Hepatocyte (in vitro differentiated cells): ENCODE results near the gene ELMO2.

ENCODE experiments used
- EZH2 ChIP-seq: fragments of 200-600 bp; sonication (generic); IDR thresholded peaks from 2 replicates; pipeline ENCODE4 v1.6.1; 2016; ENCODE audit warnings: antibody characterized with exemption, mild to moderate bottlenecking, borderline replicate concordance
- EZH2phosphoT487 ChIP-seq: fragments of 200-600 bp; sonication (generic); IDR thresholded peaks from one replicate; pipeline ENCODE4 v1.6.1; 2018; ENCODE audit warnings: antibody characterized with exemption, mild to moderate bottlenecking, low read depth, moderate library complexity; ENCODE audit not compliant: unreplicated experiment, severe bottlenecking
- TF ChIP-seq, protein P1 (sequence below): fragments of 200-600 bp; sonication (generic); IDR thresholded peaks from 2 replicates; pipeline ENCODE4 v1.5.1; 2016; ENCODE audit warnings: antibody characterized with exemption, mild to moderate bottlenecking; ENCODE audit not compliant: poor library complexity

DNA sequence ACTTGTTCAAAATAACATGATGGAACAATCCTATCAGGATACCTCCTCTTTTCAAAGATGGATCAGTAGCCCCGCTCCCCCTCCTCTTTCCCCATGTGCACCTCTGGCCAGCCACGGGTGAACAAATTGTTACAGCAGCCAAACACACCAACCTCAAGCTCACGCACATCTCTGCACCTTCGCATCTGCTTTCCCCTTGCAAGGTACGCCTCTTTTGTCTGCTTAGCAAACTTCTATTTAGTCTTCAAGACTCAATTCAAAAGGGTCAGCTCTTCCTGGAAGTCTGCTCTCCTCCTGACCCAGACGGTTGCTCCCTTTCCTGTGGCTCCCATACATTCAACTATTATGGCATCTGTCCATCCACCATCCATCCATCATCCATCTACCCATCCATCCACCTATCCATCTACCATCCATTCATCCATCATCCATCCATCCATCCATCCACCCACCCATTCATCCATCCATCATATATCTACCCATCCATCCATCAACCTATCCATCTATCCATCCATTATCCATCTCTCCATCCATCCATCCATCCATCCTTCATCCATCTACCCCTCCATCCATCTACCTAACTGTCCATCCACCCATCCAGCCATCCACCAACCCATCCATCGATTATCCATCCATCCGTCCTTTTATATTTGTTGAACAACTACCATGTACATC lies 61.8 kb downstream of the ELMO2 start:
- TF ChIP-seq, protein P1, sequence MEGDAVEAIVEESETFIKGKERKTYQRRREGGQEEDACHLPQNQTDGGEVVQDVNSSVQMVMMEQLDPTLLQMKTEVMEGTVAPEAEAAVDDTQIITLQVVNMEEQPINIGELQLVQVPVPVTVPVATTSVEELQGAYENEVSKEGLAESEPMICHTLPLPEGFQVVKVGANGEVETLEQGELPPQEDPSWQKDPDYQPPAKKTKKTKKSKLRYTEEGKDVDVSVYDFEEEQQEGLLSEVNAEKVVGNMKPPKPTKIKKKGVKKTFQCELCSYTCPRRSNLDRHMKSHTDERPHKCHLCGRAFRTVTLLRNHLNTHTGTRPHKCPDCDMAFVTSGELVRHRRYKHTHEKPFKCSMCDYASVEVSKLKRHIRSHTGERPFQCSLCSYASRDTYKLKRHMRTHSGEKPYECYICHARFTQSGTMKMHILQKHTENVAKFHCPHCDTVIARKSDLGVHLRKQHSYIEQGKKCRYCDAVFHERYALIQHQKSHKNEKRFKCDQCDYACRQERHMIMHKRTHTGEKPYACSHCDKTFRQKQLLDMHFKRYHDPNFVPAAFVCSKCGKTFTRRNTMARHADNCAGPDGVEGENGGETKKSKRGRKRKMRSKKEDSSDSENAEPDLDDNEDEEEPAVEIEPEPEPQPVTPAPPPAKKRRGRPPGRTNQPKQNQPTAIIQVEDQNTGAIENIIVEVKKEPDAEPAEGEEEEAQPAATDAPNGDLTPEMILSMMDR, result no peak
- TF ChIP-seq EZH2 (no peak), EZH2phosphoT487 (no peak)
